Stomach (tissue), 9 donors: ENCODE results near the gene SCN8A. TPM values are rescaled to one million over a fixed set of nuclear protein-coding genes. Genes with fewer than 3 reads are reported as not detected.
A peak's percentile ranks its signal among the peaks of the same experiment; 100 is the strongest.

Experiments
- DNase-seq, 2 donors: peaks; one replicate each; pipeline versions ENCODE4 v3.0.0 to v3.0.0-alpha.2; 2013 to 2019
- H3K27ac ChIP-seq, 5 donors: fragments of 200-600 bp in 4 of 5; sonication (generic) in 4 of 5; one replicate each; pipeline ENCODE4 v1.5.1; 2013 to 2019; ENCODE audit warnings: mild to moderate bottlenecking in 1 of 5, moderate library complexity in 1 of 5
- H3K27me3 ChIP-seq, 3 donors: fragments of 200-600 bp; sonication (generic); one replicate each; pipeline ENCODE4 v1.5.1; 2017 to 2019; ENCODE audit warnings: mixed run types in 1 of 3
- H3K36me3 ChIP-seq, 4 donors: fragments of 200-600 bp; sonication (generic); 1 replicate in 3 of 4; 2 replicates in 1 of 4; pipeline ENCODE4 v1.5.1; 2016 to 2019
- H3K4me1 ChIP-seq, 4 donors: fragments of 200-600 bp; sonication (generic); one replicate each; pipeline ENCODE4 v1.5.1; 2016 to 2019
- H3K4me3 ChIP-seq, 4 donors: fragments of 200-600 bp; sonication (generic) in 3 of 4; one replicate each; pipeline ENCODE4 v1.5.1; 2016 to 2019; ENCODE audit warnings: mild to moderate bottlenecking in 1 of 4
- H3K9me3 ChIP-seq, 4 donors: fragments of 200-600 bp; sonication (generic); one replicate each; pipeline ENCODE4 v1.5.1; 2016 to 2019
- CTCF ChIP-seq, 7 experiments: fragments of 450-650 bp in 4 of 7; fragments of 200-600 bp in 3 of 7; sonication (generic) in 3 of 7; IDR thresholded peaks; one replicate each; pipeline ENCODE4 v1.5.1; 2016 to 2019; ENCODE audit warnings: antibody characterized with exemption in 7 of 7, control low read depth in 2 of 7, mild to moderate bottlenecking in 1 of 7
- EP300 ChIP-seq: sonication (generic); formaldehyde crosslinking; IDR thresholded peaks from one replicate; pipeline ENCODE4 v1.6.1; 2017; ENCODE audit warnings: antibody characterized with exemption
- POLR2A ChIP-seq, 4 donors: fragments of 450-650 bp; IDR thresholded peaks; one replicate each; pipeline ENCODE4 v1.6.1; 2016; ENCODE audit warnings: antibody characterized with exemption in 4 of 4, control low read depth in 2 of 4, mild to moderate bottlenecking in 1 of 4, moderate library complexity in 1 of 4
- POLR2AphosphoS5 ChIP-seq, 3 donors: sonication (generic); formaldehyde crosslinking; IDR thresholded peaks; one replicate each; pipeline ENCODE4 v1.6.1; 2016; ENCODE audit warnings: antibody characterized with exemption in 3 of 3
- WGBS, 5 donors: extraction: QIAGEN DNeasy Blood & Tissue Kit in 3 of 5; methylation state at CpG; one replicate each; pipeline versions ENCODE4 v1.1.5 to v1.1.7; 2013 to 2018; 5-methylcytosine and 5-hydroxymethylcytosine counted together
- intact Hi-C: fragments of 100-400 bp; cut with DNase I; formaldehyde crosslinking; loops from one replicate; pipeline ENCODE4 v1.15.1; 2023; ENCODE audit warnings: low total_unique reads
- polyA plus RNA-seq, 3 donors: library from polyadenylated mRNA; stranded (reverse); fragments of 200-250 nt; gene quantifications; one replicate each; pipeline ENCODE4 v1.2.3, GENCODE V29; 2013
- total RNA-seq, 5 donors: library from RNA; depleted of rRNA; stranded (reverse); fragments of >200 nt; gene quantifications; one replicate each; pipeline versions ENCODE4 v1.1.0 to v1.2.3, GENCODE V29; 2014 to 2016
- donor health status: healthy with polysubstance abuse.
- donor health status: Bipolar disorder and iron deficiency.
- donor health status: healthy.

The SCN8A gene
- total and polyA plus RNA-seq, 8 donors, result 0.08 to 19.6 (median 1.2) TPM

- DNase-seq, result no peak
- WGBS, 5 donors, result 80 to 89% (median 85%) methylated on average over 15 of the region's 15 CpGs
- peaks cover 11 to 92% (median 48%) of the 10 kb centered on the region in 3 donors for H3K27me3 ChIP-seq
- peaks cover 22 to 39% (median 29%) of the 10 kb centered on the region in 4 donors for H3K4me1 ChIP-seq
- H3K9me3 ChIP-seq, result no peaks in the 10 kb centered on the region
- peak overlapping the region in 1 of 5 donors; percentile 75 for H3K27ac ChIP-seq
- H3K4me3 ChIP-seq, result peak overlapping the region in 2 of 4 donors; percentile 48 to 62
- TF ChIP-seq POLR2A (IDR thresholded peaks at IDR 0.05), result no peak
- no peak for TF ChIP-seq CTCF (IDR thresholded peaks at IDR 0.05)
- TF ChIP-seq EP300, result no peak
- H3K36me3 ChIP-seq, result no peaks in the 10 kb centered on the region
- intact Hi-C loops, result no loop called here
Measured at GRCh38 chr12:51846271-51846691, 255.2 kb downstream of the SCN8A start.

- peak overlapping the region; percentile 15 to 78 (median 42) for H3K27ac ChIP-seq
- no peaks in the 10 kb centered on the region for H3K36me3 ChIP-seq
- peaks cover 22 to 39% (median 31%) of the 10 kb centered on the region in 4 donors for H3K4me1 ChIP-seq
- 1 to 2% (median 2%) methylated on average over 28 to 59 of the region's 59 CpGs for WGBS, 5 donors
- TF ChIP-seq POLR2AphosphoS5 (IDR thresholded peaks at IDR 0.05), result no peak
- H3K27me3 ChIP-seq, result peaks cover 11 to 86% (median 48%) of the 10 kb centered on the region in 3 donors
- intact Hi-C loops, result no loop called here
- no peaks in the 10 kb centered on the region for H3K9me3 ChIP-seq
- peak in 1 of 2 donors; percentile 84 for DNase-seq
- peak overlapping the region; percentile 48 to 62 (median 49) for H3K4me3 ChIP-seq
Measured at GRCh38 chr12:51846911-51847642, 256.0 kb downstream of the SCN8A start.

- no peaks in the 10 kb centered on the region for H3K36me3 ChIP-seq
- WGBS, 5 donors, result 0 to 2% (median 1%) methylated on average over 22 to 40 of the region's 40 CpGs
- TF ChIP-seq POLR2AphosphoS5 (IDR thresholded peaks at IDR 0.05) (no peak), POLR2A (IDR thresholded peaks at IDR 0.05) (no peak), EP300 (no peak)
- H3K4me3 ChIP-seq, result peak overlapping the region; percentile 48 to 62 (median 49)
- peak overlapping the region; percentile 17 to 78 (median 53) for H3K27ac ChIP-seq
- DNase-seq, result peak in 1 of 2 donors; percentile 67
- H3K4me1 ChIP-seq, result peaks cover 22 to 39% (median 31%) of the 10 kb centered on the region in 4 donors
- H3K27me3 ChIP-seq, result peaks cover 11 to 86% (median 48%) of the 10 kb centered on the region in 3 donors
- intact Hi-C loops, result no loop called here
- H3K9me3 ChIP-seq, result no peaks in the 10 kb centered on the region
Measured at GRCh38 chr12:51847643-51848325, 256.8 kb downstream of the SCN8A start.

- TF ChIP-seq CTCF (IDR thresholded peaks at IDR 0.05) (no peak), POLR2AphosphoS5 (IDR thresholded peaks at IDR 0.05) (no peak), POLR2A (IDR thresholded peaks at IDR 0.05) (no peak), EP300 (no peak)
- intact Hi-C loops, result no loop called here
- Histone ChIP-seq H3K27me3 (peaks cover 11 to 86% (median 48%) of the 10 kb centered on the region in 3 donors), H3K36me3 (no peaks in the 10 kb centered on the region), H3K4me3 (peak within 1 kb of the TSS; percentile 48 to 62 (median 49)), H3K4me1 (peaks cover 22 to 39% (median 31%) of the 10 kb centered on the region in 4 donors), H3K27ac (peak within 1 kb of the TSS; percentile 17 to 78 (median 53)), H3K9me3 (no peaks in the 10 kb centered on the region)
- 0 to 2% (median 1%) methylated on average over 7 to 51 of the region's 51 CpGs for WGBS, 5 donors
- peak in 1 of 2 donors; percentile 43 for DNase-seq
Measured at GRCh38 chr12:51848326-51848727, 257.3 kb downstream of the SCN8A start, which contains the start of gene FIGNL2. FIGNL2 (minus strand) TSS chr12:51848718; CDS start chr12:51822413, 26,305 bp downstream.
